Adrenal gland (tissue), 5 donors: Measurements from ENCODE around the gene ANK2.

Experiments used
- CTCF ChIP-seq, 6 experiments: fragments of 450-650 bp in 4 of 6; fragments of 200-600 bp in 2 of 6; sonication (generic) in 1 of 6; IDR thresholded peaks; 1 replicate in 5 of 6; 2 replicates in 1 of 6; pipeline versions ENCODE4 v1.5.1 to v1.8.0; 2016 to 2021; ENCODE audit warnings: antibody characterized with exemption in 6 of 6, mild to moderate bottlenecking in 2 of 6, moderate library complexity in 1 of 6
- POLR2A ChIP-seq, 2 donors: fragments of 450-650 bp; IDR thresholded peaks; one replicate each; pipeline ENCODE4 v1.6.1; 2017; ENCODE audit warnings: antibody characterized with exemption in 2 of 2, mild to moderate bottlenecking in 2 of 2, moderate library complexity in 1 of 2
- donor health status: DM: no; HTN: no; CAD: no.

- TF ChIP-seq CTCF (IDR thresholded peaks at IDR 0.05) = no peak
- TF ChIP-seq POLR2A (IDR thresholded peaks at IDR 0.05) = no peak
These were observed 321.7 kb downstream of the ANK2 start for GRCh38 chr4:113371111-113371510.
